GM12891 (cell line): ENCODE results near the gene ORAI1.

Experiments used
- POLR2A ChIP-seq: IDR thresholded peaks from 2 replicates; pipeline ENCODE4 v1.6.1; 2011; ENCODE audit warnings: low read depth, low read length, control low read depth
- POLR2AphosphoS5 ChIP-seq: IDR thresholded peaks from 2 replicates; pipeline ENCODE4 v1.6.1; 2011; ENCODE audit warnings: low read depth, low read length, control low read depth

DNA sequence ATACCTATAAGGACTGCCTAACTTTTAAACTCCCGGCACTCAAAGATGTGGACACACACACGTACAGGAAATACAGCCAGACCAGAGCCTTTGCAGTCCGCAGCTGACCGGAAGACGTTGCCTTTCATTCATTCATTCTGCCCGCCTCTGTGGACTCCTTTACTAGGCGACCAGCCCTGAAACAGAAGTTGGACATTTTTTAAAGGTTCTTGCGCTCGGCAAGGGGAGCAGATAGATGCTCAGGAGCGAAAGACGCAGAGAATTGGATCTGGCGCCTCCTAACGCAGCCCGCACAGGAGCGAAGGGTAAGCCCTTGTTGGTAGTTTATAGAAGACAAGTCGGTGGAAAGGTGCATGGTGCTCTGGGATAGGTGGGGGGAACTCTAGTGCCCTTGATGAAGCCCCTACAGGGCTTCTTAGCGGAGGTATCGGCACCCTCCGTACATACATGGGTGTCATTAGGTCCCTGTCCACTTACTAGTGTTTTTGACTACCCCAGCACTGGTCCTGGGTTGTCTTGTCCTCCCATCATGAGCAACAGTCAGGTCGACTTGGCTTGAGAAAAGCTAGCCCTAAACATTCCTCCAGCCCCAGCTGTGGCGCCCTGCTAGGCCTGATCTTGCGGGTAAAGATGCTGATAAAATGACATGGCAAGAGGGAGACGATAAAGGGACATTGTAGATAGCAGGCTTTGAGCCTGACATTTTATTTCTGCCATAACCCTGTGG lies 45.2 kb upstream of the ORAI1 start, which contains the start of gene KDM2B:
- TF ChIP-seq POLR2AphosphoS5 = no peak
- TF ChIP-seq POLR2A = no peak
